HG03575 (cell line): Measurements from ENCODE around the gene NEB.
"Not testable (repeated sequence)": the region's sequence is repeated elsewhere in the genome, so short reads cannot be mapped to it uniquely, and the experiment has no call there.

ENCODE experiments used
- ATAC-seq: cut with Tn5 transposase; IDR thresholded peaks from one replicate; pipeline ENCODE4 v1.9.1; 2021; ENCODE audit not compliant: unreplicated experiment, insufficient number of reproducible peaks, low FRiP score; ENCODE audit errors: extremely low read depth

NEB gene

DNA sequence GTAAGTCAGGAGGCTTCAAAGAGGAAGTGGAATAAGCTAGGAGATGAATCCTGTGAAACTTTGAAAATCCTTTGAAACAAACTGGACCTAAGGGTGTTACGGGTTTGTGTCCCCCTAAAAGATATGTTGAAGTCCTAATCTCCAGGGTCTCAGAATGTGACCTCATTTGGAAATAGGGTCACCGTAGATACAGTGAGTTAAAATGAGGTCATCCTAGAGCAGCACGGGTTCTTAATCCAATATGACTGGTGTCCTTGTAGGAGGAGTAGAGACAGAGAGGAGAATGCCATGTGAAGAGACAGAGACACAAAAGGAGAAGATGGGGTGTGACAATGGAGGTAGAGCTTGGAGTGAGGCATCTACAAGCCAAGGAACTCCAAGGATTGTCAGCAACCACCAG lies 26.9 kb upstream of the NEB start:
- ATAC-seq: no peak

DNA sequence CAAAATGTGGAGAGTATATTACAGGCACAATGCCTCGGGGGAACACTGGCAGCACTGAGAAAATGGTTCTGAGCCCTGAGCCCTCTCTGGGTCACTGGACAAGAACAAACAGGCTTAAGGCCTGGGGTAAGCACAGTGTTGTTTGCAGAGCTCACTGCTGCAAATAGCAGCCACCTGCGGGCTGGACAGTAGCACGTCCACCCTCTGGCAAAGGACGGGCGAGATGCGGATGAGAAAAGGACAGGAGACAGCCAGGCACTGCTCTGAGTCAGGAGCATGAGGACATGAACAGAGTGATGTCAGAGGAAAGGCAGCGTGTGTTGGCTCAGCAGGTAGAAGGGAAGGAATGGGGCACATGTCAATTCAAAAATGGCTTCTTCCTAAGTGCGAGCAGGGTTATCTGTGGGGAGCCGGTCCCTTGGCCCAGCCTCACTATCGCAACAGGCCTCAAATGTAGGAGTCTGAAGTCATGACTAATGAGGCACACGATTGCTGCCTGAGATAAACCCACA lies 25.9 kb upstream of the NEB start:
- ATAC-seq: no peak

DNA sequence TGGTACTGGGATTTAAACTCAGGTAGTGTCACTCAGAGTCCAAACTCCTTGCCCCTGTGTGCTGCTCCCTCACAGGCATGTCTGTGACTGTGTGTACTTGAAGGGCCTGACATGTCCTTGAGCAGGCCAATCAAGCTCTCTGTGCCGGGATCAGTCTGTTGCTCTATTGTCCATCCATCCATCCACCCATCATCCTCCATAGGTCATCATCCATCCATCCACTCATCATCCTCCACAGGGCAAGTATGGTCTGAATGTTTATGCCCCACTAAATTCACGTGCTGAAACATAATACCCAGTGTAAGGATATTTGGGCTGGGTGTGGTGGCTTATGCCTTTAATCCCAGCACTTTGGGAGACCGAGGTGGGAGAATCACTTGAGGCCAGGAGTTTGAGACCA lies 24.5 kb upstream of the NEB start:
- ATAC-seq: no peak

DNA sequence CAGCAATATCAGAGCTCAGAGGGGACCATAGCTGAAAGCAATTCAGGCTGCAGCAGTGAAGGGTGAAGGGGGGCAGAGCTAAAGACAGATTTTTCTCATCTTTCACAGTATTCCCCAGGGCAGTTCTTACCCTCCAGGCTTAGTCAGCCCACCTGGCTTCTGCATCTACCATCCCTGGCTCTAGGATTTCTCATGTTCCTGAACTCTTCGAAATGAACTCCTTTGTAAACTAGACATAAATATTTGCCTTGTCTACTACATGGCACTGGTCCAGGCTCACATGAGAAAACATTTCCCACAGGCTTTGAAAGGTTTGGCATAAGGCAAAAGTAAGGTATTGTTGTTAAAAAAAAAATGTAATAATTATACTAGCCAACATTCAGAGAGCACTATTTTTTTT lies 23.6 kb upstream of the NEB start:
- ATAC-seq: no peak

DNA sequence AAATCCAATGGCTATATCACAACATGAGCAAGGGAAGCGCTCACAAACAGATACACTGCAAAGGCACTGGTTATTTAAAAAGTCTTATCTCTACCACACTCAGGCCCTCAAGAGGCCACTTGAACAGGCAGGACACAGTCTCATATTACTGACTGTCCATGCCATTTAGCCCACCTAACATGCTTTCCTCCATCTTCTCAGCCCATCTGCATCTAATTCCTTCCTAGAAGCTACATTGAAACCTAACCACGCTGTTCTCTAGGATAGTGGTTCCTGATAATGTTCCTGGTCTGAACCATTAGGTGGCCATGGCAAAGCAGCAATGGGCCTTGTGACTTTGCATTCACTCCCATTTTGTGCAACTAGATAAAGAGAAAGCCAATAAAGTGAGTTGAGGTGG lies 22.5 kb upstream of the NEB start:
- no peak for ATAC-seq

DNA sequence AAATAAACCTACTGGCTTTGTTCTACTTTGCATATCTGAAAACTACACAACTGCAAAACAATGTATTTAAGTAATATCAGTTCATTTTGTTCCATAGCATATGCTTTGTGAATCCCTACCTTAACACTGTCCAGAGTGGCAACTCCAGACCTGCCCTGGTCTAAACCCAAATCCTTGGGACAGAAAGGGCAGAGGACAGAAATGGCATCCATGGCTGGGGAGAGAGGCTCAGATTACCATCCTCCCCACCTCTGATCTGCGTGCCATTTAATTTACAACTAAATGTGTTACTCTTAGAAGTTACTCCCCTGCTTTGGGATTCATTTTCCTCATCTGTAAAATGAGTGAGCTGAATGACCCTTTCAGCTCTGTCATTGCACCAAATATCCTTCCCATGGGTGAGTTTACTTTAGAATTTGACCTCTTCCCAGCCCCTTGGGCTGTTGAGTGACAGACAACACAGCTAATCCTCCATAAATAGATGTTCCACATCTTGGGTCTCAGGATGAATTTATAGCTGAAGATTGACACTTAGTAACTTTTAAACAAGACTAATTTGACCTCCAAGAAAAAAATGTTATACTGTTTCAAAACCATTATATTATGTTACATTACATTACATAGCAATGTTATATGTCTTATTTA lies 20.1 kb upstream of the NEB start:
- no peak for ATAC-seq

DNA sequence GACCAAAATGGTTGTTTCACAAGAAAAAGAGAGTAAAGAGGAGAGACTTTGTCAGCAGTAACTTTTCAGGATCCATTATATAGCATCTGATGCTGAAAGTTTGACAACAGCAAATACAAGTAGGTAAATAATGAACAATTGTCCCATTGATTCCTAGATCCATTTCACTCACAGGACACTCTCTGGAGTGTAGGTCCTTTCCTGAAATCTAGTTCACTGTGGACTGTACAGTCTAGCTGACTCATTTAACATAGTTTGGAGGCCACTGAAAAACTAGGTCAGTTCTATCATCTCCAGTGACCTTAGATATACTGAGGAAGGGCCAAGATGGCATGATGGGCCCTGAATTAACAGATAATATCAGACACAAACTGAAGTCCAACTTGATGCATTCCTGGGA lies 19.3 kb upstream of the NEB start:
- no peak for ATAC-seq

DNA sequence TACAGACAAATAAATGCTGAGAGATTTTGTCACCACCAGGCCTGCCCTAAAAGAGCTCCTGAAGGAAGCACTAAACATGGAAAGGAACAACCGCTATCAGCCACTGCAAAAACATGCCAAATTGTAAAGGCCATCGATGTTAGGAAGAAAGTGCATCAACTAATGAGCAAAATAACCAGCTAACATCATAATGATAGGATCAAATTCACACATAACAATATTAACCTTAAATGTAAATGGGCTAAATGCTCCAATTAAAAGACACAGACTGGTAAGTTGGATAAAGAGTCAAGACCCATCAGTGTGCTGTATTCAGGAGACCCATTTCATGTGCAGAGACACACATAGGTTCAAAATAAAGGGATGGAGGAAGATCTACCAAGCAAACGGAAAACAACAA lies 11.0 kb upstream of the NEB start:
- ATAC-seq: not testable (repeated sequence)

DNA sequence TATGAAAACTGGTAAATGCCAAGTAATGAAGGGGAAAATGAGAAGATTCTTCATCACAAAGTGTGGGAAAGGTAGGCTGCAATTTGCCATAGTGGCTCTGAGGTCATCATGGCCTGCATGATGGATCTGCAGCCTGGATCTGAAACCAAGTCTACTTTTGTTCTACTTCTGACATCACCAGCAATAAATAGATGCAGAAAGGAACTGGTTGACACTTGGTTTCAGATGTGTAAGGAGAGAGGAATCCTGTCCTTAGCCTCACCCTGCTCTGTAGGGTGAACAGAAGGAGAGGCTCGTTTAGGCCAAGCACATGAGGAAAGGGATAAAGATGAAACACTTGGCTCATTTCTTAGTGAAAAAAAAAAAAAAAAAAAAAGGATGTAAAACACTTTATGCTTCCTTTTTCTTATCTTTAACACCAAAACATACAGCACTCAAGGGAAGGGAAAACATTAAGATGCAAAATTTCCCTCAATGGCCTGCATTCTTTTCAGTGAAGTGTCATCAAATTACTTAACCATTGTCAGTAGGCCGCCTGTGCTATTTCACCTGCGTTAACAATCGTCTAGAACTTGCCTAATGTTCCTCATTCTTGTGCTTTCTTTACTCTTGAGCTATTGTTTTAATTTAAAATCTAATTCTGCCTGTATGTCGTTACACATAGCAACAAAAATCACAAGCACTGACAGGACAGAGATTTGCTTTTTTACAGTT lies 3.9 kb downstream of the NEB start:
- ATAC-seq: no peak

DNA sequence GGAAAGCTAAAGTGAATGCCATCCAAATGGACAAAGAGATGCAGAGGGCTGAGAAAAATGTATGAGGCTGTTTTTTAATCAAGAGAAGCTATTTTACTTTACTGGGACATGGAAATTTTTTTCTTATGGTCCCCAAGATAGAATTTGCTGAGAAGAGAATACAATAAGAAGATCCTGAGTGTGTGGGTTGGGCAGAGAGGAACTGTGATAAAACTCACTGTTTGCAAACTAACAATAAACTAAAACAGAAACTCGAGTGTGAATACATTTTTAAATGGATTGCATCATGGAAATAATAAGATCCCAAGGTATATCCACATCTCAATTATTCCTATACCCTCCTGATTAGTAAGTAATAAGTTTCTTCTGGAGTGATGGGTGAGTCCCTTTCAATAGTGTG lies 4.4 kb downstream of the NEB start:
- no peak for ATAC-seq

DNA sequence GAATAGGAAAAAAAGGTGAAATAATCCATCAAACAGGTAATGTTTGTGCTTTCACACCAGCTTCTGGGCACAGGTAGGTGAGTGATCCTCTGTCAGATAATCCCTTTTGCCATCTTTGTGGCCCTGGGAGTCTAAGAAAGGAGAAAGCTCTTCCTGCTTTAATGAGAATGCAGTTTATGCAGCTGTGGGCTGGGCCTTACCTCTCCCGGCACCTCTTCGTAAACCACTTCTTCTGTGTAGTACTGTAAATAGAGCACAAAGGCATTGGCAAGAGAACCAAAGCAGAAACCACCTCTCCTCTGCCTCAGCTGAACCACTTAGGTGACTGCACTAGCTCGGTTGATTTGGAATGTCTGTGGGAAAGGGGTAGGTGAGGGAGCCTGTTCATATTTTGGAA lies 4.9 kb downstream of the NEB start:
- no peak for ATAC-seq

DNA sequence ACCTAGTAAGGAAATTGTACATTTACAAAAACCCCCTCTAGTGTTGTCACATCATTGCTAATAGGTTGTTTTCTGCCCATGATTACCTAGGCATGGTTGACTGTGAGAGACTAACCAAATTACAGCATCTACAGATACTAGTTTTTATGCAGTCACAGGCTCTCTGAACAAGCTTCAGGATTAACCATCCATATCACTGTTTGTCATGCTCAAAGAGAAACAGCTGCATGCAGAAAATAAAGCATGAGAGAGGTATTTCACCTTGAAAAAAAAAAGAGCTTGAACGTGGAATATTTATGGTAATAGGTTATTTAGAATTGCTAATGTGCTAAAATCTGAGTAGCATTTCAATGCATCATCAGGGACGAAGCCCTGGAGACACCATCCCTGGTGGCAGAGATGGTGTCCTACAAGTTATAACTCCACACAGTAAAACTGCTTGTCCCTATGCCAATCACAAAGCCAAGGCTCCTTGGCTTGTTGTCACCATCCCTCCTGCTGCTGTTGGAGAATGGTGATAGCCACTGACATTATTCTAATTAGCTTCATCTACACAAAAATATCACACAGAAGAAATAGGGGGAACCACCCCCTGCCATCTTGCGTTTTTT lies 5.4 kb downstream of the NEB start:
- no peak for ATAC-seq

DNA sequence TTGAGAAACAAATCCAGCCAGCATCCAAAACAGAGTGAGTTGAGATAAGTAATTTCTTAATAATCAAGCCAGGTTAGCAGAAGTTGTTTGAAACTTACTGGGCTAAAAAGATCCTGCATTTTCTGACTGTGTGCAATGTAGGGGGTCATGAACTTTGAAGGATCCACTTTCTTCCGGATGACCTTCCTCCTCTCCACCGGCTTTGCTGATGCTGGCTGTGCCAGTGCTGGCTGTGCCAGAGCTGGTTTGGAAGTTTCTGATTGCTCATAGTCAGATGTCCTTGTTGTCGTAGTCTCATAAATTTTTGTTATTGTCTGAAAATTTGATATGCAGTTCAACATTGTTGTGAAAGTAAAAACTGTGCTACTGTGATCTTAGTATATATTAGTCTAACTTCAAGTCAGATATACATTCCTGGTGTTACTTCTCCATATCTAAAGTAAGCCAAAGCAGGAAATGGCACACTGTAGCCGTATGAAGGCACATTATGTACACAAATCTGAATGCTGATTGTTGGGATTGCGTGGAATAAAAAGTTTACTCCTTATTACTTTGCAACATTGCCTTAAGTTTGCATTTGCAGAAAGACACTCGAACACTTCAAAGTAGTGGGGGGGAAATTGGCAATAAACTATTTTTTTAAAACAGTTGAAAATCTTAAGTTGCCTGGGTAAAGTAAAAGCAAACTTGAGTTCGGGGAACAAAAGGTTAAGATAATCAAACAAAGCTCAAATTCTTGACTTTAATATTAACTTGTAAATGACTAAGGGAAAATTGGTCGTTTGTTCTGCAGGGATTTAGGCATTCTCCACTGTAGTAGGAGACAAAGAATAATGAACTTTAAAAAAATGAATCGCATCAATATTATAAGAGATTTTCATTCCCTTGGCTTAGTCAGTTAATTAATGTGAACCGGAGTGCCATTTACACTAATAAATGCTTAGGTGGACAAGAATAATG lies 6.4 kb downstream of the NEB start:
- no peak for ATAC-seq

DNA sequence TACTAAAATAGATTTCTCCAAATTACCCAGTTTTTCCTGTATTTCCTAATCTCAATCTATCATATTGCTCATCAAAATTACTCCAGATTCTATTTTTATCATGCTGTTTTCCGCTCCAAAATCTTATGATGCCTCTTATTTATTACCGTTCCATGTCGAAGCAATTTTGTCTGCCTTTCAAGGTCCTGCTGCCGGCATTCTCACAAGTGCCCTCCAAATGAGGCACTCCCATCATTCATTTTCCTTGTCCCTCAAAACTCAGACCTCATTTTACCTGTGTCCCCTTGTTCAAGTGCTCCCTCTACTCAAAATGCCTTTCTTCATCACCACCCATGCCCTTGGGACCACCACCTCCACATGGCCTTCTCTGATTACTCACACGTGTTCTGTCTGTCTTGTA lies 13.1 kb downstream of the NEB start:
- no peak for ATAC-seq

DNA sequence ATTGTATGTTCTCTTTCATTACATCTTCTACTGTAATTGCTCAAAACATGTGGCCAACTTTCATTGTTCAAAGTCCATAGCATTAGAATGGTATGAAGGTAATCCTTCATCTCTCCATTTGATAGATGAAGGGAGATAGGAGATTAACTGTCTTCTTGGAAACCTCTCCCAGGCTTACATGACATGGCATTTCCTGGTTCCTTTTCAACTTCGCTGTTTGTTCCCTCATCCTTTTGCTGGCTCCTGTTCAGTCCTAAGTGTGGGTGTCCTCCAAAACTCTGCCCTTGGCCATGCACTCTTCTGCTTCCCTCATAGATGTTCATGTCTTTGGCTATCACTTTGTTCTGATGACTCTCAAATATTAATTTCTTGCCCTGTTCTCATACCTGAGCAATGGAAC lies 13.8 kb downstream of the NEB start:
- ATAC-seq: no peak

DNA sequence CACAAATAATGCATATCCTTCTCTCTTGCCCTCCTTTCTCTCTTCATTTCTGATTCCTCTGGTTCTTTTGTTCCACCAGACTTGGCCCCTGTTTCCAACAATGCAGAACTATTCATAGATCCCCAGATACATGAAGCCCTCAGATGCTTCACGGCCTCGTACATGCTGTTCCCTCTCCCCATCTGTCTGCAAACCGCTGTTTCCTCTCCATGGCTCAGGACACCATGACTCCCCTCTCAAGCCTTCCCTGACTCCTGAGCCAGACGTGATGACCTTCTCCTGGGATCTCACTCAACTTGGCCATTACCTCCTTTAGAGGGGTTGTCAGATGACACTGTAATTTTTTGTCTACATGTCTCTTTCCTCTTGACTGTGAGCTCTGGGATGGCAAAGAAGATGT lies 15.5 kb downstream of the NEB start:
- ATAC-seq: no peak

DNA sequence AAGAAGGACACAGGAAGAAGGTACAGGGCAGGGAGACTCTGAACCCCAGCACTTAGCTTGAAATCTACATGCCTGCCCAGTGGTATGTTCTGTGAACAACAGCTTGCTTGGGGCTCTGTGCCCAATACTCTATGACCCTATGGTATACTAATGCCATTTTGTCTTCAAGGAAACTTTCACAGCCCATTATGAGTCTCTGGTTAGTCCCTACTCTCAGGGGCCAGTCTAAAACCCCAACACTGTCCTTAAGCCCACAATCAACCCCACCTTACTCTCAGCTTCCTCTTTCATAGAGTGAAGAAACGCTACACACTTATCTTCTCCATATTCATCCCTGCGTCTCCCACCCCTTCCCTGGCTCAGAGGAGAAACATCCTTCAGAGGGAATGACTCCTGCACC lies 16.0 kb downstream of the NEB start:
- no peak for ATAC-seq

DNA sequence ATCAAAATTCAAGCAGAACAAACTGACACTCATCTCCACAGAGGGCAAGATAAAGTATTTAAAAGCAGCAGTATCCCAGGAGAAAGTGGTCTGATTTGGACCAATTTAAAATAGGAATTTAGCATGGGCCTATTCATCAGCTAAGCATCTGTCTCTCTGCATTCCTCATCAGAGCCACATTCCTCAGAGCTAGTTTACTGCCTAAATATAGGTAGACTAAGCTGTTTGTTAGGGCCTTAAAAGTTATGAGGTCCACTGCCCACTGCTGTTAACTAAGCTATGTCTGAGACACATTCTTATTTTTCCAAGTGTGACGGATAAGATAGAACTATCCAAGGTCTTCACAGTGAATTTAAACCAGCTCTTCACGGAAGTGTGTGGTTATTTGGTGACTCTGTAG lies 17.6 kb downstream of the NEB start:
- no peak for ATAC-seq

DNA sequence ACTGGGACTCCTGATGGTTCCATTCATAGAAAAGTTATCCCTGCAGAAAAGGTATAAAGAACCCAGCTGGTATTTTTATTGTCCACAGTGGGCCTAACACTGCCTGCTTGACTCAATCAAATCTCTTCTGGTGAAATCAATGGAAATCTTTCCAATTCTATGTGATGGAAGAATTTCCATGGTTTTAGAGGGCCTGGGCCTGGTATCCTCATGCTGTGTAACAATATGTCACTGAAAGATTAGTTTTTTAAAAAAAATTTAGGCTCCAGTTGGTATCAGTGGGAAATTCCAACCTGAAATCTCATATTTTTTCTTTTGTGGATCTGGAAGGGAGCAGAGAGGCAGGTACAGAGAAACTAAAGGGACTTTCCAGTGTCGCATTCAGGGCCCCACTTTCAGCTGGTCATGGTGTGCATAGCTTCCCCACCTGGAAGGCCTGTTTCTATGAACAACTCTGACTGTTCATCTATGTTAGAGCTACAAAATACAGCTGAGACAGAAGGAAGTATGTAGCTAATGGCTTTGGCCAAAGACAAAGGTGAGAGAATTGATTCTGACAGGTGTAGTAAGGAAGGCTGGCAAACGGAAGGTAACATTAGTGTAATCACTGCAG lies 20.9 kb downstream of the NEB start:
- no peak for ATAC-seq
